CD4-positive, alpha-beta T cell treated with Interleukin-6 for 4 hours (primary cell): Measurements from ENCODE around the gene LIN7C.
"Not testable (repeated sequence)": the region's sequence is repeated elsewhere in the genome, so short reads cannot be mapped to it uniquely, and the experiment has no call there.

Experiments used
- DNase-seq: peaks from one replicate; pipeline ENCODE4 v3.0.0-alpha.2; 2020; ENCODE audit warnings: mixed read lengths

LIN7C gene

GRCh38 chr11:27468995-27469695 is 37.4 kb downstream of the LIN7C start:
- DNase-seq: no peak

GRCh38 chr11:27468209-27468994 is 38.2 kb downstream of the LIN7C start:
- no peak for DNase-seq

- no peak for DNase-seq
Measured at GRCh38 chr11:27467181-27467913, 39.2 kb downstream of the LIN7C start.

GRCh38 chr11:27466363-27466762 is 40.2 kb downstream of the LIN7C start:
- DNase-seq: no peak

GRCh38 chr11:27465629-27466028 is 40.9 kb downstream of the LIN7C start:
- DNase-seq: no peak

GRCh38 chr11:27464909-27465308 is 41.7 kb downstream of the LIN7C start:
- DNase-seq: no peak

- no peak for DNase-seq
Measured at GRCh38 chr11:27464289-27464696, 42.3 kb downstream of the LIN7C start.

- DNase-seq: no peak
Measured at GRCh38 chr11:27462543-27462942, 44.0 kb downstream of the LIN7C start.

- no peak for DNase-seq
Measured at GRCh38 chr11:27460158-27460978, 46.2 kb downstream of the LIN7C start.

- DNase-seq: no peak
Measured at GRCh38 chr11:27459191-27459590, 47.4 kb downstream of the LIN7C start.

GRCh38 chr11:27458182-27458581 is 48.4 kb downstream of the LIN7C start:
- no peak for DNase-seq

GRCh38 chr11:27456795-27457329 is 49.7 kb downstream of the LIN7C start:
- no peak for DNase-seq

- no peak for DNase-seq
Measured at GRCh38 chr11:27456140-27456794, 50.3 kb downstream of the LIN7C start.

- DNase-seq: no peak
Measured at GRCh38 chr11:27455667-27456066, 50.9 kb downstream of the LIN7C start.

GRCh38 chr11:27453701-27454100 is 52.9 kb downstream of the LIN7C start:
- no peak for DNase-seq

GRCh38 chr11:27452147-27452546 is 54.4 kb downstream of the LIN7C start:
- DNase-seq: no peak

- no peak for DNase-seq
Measured at GRCh38 chr11:27451244-27451965, 55.2 kb downstream of the LIN7C start.

GRCh38 chr11:27448184-27448540 is 58.4 kb downstream of the LIN7C start:
- not testable (repeated sequence) for DNase-seq

- no peak for DNase-seq
Measured at GRCh38 chr11:27447288-27448183, 59.0 kb downstream of the LIN7C start.

- no peak for DNase-seq
Measured at GRCh38 chr11:27445625-27446024, 60.9 kb downstream of the LIN7C start.
